ELF-1 (cell line): ENCODE results near the gene MAPK8.
"Not testable (repeated sequence)": the region's sequence is repeated elsewhere in the genome, so short reads cannot be mapped to it uniquely, and the experiment has no call there.

Source experiments
- DNase-seq: peaks from one replicate; pipeline ENCODE4 v3.0.0-alpha.2; 2016; ENCODE audit warnings: low read depth, low spot score

MAPK8 gene

DNA sequence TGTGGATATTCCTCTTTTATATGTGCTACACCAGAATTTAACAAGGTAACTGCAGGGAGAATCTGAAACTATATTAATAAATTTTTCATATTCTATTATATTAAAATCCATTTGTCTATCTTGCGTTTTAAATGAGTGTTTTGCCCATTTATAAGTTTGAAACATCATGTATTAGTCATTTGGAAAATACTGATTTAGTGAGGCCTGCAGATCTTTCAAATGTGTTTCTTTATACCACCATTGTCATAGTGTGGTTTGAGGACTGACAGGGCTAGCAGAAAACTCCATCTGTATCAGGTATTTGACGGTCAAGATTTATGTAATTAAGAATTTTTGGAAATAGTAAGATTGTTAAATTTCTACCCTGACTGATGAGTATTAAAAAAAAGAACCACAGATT is 29.3 kb downstream of the MAPK8 start:
- DNase-seq, result no peak

DNA sequence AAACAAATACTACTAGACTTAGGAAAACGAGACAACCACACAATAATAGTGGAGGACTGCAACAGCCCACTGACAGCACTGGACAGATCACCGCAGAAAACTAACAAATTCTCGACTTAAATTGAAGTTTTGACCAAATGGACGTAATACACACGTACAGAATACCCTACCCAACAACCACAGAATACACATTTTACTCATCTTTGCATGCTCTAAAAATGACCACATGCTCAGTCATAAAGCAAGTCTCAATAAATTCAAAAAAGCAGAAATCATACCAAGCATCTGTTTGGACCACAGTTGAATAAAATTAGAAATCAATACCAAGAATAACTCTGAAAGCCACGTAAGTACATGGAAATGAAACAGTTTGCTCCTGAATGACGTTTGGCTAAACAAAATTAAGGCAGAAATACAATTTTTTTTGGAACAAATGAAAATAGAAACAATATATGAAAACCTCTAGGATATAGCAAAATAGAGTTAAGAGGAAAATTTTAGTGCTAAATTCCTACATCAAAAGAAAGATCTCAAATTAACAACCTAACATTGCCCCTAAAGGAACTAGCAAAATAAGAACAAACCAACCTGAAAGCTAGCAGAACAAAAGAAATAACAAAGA is 30.6 kb downstream of the MAPK8 start:
- no peak for DNase-seq

DNA sequence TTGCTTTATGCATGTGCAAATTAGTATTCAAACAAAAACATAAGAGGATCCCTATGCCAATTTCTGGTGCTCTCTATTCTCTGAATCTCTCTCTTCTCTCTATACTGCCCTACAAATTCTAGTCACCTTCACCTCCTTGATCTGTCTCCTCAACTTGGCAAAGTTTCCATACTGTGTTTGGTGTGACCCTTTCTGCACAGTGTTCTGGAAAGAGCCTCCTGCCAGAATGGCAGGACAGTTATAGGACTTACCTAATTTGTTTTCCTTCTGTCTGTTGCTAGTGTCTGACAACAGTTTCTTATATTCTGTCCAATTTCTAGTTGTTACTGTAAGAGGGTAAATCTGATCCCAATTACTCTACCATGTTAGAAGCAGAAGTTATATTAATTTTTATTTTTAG is 34.3 kb downstream of the MAPK8 start:
- DNase-seq, result no peak

DNA sequence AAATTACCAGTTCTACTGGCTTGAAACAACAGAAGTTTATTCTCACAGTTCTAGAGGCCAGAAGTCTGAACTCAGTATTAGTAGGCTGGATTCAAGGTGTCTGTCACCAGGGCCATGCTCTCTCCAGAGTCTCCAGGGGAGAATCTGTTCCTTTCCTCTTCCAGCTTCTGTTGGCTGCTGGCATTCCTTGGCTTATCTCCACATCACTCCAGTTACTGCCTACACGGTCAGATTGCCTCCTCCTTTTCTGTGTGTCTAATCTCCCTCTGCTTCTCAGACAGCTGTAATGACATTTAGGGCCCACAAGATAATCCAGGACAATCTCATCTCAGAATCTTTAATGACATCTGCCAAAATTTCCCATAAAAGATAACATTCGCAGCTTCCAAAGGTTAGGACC is 36.6 kb downstream of the MAPK8 start:
- peak; percentile 14 for DNase-seq

DNA sequence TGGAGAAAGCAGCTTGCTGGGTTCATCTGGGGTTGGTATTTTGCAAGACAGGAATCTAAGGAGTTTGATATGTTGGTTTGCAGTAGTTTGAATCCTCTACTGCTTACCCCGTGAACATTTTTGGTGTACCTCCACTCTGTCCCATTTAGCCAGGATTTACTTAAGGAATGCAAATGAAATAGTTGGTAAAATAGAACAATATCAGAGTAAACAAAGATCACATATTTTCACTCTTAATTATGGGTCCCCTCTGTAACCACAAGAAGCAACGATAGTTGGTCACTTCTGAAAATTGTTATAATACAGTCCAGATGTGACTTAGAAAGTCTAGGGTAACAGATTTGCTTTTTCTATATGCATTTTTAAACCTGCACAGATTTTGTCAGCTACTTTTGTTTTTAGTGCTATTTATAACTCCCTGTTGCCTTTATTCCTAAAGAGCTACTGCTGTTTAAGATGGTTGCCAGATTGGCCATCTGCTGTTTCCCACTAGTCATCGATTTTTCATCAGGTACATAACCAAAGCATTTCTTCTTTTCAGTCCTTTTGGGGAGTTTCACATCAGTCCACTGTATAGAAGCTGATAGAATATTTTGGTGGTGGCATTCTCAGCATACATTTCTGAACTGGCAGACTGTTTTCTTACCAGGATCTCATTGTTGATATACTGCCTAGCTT is 37.6 kb downstream of the MAPK8 start:
- DNase-seq, result no peak

DNA sequence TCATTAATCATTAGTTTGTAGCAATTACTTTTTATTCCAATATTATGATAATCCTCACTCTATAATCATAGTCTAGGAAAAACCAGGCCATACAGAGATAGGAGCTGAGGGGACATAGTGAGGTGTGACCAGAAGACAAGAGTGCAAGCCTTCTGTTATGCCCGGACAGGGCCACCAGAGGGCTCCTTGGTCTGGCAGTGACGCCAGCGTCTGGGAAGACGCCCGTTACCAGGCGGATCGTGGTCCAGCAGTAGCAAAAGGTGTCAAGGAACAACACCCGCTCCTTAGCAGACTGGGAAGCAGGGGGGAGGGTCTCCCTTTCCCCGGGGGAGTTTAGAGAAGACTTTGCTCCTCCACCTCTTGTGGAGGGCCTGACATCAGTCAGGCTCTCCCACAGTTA is 39.8 kb downstream of the MAPK8 start:
- DNase-seq, result peak; percentile 17

DNA sequence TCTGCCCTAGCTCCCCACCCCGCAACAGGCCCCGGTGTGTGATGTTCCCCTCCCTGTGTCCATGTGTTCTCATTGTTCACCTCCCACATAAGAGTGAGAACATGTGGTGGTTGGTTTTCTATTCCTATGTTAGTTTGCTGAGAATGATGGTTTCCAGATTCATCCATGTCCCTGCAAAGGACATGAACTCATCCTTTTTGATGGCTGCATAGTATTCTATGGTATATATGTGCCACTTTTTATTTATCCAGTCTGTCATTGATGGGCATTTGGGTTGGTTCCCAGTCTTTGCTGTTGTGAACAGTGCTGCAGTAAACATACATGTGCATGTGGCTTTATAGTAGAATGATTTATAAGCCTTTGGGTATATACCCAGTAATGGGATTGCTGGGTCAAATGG is 41.1 kb downstream of the MAPK8 start:
- not testable (repeated sequence) for DNase-seq

DNA sequence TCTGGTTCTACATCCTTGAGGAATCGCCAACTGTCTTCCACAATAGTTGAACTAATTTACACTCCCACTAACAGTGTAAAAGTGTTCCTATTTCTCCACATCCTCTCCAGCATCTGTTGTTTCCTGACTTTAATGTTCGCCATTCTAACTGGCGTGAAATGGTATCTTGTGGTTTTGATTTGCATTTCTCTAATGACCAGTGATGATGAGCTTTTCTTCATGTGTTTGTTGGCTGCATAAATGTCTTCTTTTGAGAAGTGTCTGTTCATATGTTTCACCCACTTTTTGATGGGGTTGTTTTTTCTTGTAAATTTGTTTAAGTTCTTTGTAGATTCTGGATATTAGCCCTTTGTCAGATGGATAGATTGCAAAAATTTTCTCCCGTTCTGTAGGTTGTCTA is 41.5 kb downstream of the MAPK8 start:
- not testable (repeated sequence) for DNase-seq

DNA sequence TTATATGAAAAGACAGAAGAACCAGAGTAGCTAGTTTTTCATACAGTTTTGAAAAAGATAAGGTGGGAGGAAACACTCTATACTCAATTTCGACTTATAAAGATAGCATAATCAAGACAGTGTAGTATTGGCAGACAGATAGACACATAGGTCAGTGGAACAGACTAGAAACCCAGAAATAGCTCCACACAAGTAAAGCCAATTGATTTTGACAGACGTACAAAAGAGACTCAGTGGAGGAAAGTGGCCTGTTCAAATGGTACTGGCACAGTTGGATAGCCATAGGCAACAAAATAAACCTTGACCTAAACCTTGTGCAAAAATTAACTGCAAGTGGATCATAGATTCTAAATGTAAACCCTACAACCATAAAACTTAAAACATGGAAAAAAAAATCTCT is 46.8 kb downstream of the MAPK8 start:
- no peak for DNase-seq

DNA sequence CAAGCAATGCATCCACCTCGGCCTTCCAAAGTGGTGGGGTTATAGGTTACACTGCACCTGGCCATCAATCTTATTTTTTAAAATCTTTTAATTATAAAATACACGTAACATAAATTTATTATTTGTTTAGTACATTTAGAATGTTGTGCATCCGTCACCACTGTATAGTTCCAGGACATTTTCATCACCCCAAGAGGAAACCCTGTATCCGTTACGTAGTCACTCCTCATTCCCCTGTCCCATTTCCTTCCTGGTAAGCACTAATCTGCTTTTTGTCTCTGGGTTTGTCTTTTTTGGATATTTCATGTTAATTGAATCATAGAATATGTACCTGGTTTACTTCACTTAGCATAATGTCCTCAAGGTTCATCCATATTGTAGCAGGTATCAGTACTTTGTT is 51.2 kb downstream of the MAPK8 start:
- DNase-seq, result no peak

DNA sequence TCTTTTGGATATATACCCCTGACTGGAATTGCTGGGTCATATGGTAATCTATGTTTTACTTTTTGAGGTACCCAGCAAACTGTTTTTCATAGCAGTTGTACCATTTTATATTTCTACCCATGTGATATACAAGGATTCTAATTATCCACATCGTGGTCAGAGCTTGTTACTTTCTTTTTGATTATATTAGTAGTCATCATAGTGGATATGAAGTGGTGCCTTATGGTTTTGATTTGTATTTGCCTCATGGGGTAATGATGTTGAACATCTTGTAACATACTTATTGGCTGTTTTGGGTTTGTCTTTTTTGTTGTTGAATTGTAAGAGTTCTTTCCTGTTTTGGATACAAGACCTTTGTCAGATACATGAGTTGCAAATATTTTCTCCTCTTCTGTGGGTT is 51.7 kb downstream of the MAPK8 start:
- no peak for DNase-seq

DNA sequence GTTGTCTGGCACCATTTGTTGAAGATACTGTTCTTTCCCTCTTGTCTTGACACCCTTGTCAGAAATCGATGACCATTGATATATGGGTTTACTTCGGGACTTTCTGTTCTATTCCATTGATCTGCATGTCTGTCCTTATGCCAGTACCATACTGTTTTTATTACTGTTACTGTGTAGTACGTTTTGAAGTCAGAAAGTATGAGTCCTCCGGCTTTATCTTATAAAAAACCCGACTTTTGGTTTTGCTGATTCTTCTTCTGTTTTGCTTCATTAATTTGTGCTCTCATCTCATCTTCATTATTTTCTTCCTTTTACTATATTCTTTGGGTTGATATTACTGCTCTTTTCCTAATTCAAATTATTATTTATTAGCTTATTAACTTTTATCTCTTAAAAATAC is 52.4 kb downstream of the MAPK8 start:
- no peak for DNase-seq

DNA sequence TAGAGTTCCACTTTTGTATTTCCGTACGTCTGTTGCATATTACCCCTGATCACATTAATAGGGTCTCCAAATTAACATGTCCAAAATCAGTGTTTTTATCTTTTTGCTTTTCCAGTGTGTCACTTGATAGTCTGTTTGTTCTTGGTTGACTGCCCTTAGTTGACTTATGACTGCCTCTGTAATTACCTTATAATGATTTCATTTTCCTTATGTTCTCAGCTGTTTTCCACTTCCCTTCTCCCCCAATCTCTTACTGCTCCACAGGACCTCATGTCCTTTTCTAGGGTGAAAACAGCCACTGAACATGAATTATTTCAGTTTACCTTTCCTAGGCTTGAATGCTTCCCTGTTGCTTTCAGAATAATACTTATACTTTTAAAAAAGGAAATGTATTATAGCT is 54.7 kb downstream of the MAPK8 start:
- no peak for DNase-seq

DNA sequence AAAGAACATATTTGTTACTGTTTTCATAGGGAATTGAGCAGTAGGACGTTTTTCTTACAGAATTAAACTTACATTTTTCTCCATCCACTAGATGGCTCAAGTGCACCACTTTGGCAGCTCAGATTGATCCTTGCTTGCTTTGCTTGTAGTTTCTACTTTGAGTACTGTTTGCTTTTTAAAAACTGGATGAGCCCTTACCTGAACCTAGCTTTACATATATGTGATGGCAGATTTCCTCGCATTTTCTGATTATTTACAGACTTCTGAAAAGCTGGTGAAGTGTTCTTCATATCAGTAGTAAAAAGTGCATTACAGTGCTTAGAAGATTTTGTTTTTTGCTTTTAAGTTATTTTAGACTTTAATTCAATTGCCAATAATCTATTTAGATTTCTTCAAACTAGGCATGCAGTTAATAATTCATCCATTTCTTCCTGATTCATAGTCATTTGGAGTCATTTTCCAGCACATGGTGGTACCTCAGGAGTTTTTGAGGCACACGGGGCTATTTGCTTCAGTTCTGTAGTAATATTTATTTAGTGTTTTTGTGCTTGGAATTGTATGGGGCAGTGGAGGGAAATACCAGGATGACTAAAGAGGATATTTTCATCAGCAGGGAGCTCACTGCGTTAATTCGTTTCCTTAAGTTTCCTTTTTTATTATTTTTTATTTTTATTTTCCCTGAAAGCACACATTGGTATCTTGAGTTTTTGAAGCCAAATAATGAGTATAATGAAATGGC is 57.3 kb downstream of the MAPK8 start:
- DNase-seq, result peak; percentile 15

DNA sequence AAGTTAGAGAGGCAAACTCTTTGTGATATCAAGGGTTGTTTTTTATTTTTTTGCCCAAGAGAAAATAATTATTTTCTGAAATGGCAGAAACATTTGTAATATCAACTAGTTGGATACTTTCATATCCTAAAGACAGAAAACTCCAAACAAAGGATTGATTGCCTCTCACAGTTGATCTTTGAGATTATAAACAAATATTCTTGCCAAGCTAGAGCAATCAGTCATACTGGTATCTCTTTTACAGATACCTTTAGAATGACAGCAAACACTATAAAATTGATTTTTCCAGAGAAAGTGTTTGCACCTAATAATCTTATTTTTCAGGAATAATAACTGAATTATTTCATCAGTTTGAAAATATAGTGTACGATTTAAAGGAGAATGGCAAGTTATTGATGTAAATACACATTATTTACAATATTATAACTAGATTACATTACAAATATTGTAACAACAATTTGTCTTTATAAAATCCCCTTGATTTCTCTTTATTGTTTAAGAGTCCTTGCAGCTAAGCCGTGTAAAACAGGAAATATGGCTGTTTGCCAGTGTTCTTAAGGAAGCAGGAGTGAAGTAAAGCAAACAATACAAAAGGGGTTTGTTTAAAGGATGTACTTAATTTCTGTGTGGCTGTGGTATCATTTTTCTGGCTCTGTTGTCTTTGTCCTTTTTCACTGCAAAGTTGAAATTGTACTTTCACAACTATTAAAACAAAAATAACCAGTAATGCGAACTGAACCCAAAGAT is 58.4 kb downstream of the MAPK8 start:
- no peak for DNase-seq

DNA sequence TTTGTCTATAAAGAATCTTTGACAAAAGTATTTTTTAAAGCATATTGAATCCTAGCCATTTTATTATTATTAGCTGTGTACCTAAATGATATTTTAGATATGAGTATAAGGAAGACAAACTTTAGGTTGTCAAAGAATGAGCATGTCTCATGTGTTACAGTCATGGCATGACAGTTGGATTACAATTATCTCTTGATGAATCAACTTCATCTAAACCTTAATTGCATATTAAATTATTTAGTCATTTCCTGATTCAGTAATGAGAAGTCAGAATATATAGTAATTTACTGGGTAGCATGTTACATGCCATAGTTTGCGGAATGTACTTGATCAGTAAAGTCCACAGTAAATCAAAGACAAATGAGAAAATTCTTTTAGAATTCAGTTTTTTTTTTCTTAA is 59.2 kb downstream of the MAPK8 start:
- DNase-seq, result no peak

DNA sequence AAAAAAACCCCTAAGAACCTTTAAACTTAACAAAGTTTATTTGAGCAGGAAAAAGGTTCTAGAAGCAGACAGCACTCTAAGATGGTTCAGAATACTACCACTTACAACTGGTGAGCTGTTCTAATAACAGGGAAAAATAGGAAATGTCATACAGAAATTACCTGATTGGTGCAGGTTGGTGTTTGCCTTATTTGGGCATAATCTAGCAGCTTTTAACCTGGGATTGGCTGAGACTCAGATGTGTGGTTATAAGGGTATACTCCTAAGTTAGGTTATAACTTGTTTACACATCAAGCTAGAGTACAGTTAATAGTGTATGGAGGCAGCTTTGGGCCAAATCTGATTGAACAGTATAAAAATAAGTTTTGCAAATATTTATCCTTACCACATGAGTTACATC is 59.8 kb downstream of the MAPK8 start:
- DNase-seq, result no peak

DNA sequence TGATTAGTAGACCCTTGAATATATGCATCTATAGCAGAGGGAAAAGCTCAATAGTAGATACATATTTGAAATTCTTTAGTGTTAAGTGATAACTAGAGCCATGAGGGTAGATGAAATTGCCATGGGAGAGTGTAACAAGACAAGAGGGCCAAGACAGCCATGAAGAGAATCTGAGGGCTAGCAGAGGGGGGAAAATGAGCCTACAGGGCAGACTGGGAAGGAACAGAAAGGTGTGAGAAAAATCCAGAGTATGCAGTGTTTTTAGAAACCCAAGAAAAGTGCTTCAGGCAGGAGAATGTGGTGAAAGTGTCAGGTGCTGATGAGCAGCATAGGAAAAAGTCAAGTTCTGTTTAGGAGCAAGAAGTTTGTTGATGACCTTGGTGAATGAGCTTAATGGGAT is 63.0 kb downstream of the MAPK8 start:
- DNase-seq, result peak; percentile 5

DNA sequence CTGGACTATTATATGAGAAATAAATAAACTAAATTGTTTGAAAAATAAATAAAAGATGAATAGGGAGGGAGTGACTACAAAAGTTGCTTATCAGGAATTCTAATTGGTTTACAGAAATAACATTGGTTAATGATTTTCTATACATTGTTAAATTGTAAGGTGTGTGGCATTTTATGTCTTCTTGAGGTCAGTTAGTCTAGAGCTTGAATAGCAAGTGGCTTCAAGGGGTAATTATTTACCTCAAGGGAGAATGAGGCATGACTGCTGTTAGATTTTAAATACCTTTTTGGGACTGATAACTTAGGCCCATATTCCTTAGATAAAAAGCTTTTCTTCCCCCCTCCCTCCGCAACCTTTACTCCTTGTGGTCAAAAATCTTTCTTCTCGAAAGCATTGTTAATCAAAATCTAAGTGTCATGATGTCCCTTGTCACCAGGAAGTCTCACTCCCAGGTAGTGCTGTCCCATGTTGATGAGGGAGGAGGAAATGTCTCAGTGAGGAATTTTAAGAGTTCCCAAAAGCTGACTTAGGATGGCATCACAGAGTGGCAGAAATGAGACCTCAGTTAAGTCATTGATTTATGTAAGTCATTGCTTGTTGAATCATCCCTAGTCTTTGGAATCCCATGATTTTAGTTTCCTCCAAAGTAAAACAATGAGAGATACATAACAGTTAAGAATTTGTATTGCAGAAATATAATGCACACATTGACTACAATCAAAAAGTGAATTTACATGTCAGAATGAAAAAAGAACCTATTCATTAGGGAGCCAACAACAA is 71.5 kb downstream of the MAPK8 start:
- DNase-seq, result no peak

DNA sequence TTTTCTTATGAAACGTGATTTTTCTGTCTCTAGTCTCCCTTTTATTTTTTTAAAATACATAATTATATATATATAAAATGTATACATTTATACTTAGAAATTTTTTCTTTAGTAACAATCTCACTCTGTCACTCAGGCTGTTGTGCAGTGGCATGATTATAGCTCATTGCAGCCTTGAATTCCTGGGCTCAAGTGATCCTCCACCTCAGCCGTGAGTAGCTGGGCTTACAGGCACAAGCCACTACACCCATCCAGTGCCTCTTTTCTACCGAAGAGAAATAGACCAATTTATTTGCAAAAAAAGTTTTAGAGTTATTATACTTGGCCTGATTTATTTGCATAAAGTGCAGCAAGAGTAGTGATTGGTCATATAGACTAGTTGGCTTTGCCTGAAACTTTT is 72.2 kb downstream of the MAPK8 start:
- DNase-seq, result no peak

DNA sequence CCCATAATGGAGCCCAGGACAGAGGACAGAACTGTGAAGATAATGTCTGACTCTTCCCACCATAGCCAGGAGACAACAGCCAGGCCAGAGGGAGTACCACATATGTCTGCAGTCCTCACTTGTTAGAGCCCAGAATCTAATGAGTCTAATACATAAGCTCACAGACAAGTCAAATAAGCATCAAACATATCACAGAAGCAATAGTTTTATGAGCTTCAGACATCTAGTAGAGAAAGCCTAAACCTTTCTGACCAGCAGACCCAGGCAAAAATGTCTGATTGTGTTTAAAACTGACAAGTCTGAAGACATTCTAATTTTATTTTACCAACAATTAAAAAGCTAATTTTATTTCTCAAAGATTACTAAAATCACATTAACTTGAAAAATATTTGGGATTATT is 75.5 kb downstream of the MAPK8 start:
- no peak for DNase-seq

DNA sequence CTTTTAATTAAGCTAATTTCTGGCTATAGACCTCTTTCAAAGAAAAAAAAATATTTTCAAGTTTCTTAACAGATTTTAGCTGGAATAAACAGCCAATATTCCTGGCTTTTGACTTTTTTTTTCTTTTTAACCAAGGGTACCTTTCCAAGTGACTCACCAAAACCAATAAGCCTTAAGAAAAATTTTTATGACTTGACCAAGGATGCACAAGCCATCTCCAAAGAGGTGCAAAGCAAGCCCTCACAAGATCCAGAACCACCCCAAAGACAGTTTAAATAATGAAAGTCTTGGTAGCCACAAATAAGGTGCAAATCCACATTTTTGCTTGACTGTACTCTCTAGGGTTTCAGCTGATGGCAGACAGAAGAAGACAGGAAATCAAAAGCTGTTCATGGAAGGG is 76.5 kb downstream of the MAPK8 start:
- DNase-seq, result no peak
